KOPT-K1 (cell line): ENCODE measurements around the gene STUB1.
"Not testable (repeated sequence)": the region's sequence is repeated elsewhere in the genome, so short reads cannot be mapped to it uniquely, and the experiment has no call there.

Source experiments
- H3K27ac ChIP-seq: fragments of 200-600 bp; sonication (generic); 2 replicates; pipeline ENCODE4 v1.5.1; 2016; ENCODE audit warnings: antibody characterized with exemption, mild to moderate bottlenecking, low read depth, low read length; ENCODE audit not compliant: poor library complexity, severe bottlenecking
- H3K36me3 ChIP-seq: fragments of 200-600 bp; sonication (generic); 2 replicates; pipeline ENCODE4 v1.5.1; 2017; ENCODE audit warnings: antibody characterized with exemption, mild to moderate bottlenecking, low read length, moderate library complexity; ENCODE audit not compliant: insufficient read depth
- H3K9me3 ChIP-seq: fragments of 200-600 bp; sonication (generic); 2 replicates; pipeline ENCODE4 v1.5.1; 2017; ENCODE audit warnings: antibody characterized with exemption, low read length, mild to moderate bottlenecking; ENCODE audit not compliant: insufficient read depth, poor library complexity, severe bottlenecking

The STUB1 gene

DNA sequence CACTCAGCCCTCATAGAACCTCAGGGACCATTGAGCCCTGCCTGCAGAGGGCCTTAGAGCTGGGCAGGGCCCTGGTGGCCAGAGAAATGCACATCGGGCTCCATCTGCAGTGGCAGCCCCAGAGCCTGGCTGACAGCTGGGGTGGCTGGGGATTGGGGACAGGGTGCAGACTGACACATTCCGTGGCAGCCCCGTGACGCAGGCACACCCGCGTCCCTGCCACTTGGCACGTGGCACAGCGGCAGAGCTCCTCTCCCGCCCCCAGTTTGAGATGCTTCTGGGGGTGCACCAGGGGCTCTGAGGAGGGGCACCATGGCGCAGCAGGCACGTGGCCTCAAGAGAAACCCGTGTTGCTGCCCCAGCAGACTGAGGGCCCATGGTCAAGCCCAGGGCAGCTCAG is 23.2 kb downstream of the STUB1 start:
- H3K36me3 ChIP-seq: no peaks in the 10 kb centered on the region
- no peak overlapping the region for H3K27ac ChIP-seq

DNA sequence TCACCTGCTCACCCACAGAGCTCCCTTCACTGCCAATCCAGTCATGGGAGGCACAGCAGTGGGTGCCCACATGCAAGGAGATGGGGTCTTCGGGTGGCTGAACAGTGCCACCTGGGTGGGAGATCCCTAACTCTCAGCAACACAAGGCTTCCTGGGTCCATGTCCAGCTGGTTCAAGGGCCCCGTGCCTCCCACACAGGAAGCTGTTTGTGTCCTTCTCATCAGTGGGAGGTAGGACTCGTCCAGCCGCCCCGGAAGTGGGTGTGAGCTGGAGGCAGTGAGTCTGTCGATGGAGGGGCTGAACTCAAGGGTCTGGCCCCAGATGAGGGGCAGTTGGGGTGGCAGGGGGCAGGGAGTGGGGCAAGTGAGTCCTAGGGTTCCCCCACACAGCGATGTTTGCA is 23.8 kb downstream of the STUB1 start:
- H3K9me3 ChIP-seq: no peaks in the 10 kb centered on the region
- no peaks in the 10 kb centered on the region for H3K36me3 ChIP-seq
- no peak overlapping the region for H3K27ac ChIP-seq

More for the DNA sequence above, 23.2 kb downstream of the STUB1 start:
- no peaks in the 10 kb centered on the region for H3K9me3 ChIP-seq

DNA sequence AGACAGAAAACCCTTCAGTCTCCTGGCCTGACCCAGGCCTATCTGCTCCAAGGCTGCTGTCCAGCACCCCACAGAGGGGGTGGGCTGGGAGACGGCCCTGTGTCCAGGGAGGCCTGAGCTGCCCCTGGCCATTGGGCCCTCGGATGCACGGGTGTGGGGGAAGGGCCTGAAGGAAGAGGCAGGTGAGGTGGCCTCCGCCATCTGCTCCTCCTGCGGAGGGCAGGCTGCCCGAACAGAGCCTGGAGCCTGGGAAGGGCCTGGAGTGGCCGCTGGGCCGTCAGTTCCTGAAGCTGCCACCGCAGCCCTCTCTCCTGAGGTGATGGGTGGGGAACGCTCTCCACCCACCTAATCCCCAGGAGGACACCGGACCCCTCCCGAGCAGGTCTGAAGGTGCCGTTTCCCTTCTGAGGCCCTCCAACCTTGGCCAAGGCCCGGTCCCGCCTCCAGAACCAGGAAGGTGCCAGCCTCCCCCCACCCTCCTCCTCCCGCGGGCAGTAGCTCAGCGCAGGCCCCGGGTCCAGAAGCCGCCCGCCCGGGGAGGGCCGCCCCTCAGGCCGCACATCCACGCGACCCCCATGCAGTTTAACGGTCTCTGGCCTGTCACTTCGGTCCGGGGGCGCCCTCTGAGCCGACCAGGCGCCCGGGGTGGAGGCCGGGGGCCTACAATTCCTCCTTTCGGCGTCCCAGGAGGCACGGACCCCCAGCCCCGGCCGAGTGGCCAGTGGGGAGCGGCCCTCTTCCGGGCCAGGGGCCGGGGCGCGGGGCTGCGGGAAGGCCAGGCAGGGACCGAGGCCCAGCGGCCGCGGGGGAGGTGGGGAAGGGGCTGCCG is 24.6 kb downstream of the STUB1 start:
- H3K27ac ChIP-seq: no peak overlapping the region
- H3K36me3 ChIP-seq: no peaks in the 10 kb centered on the region
- H3K9me3 ChIP-seq: no peaks in the 10 kb centered on the region

DNA sequence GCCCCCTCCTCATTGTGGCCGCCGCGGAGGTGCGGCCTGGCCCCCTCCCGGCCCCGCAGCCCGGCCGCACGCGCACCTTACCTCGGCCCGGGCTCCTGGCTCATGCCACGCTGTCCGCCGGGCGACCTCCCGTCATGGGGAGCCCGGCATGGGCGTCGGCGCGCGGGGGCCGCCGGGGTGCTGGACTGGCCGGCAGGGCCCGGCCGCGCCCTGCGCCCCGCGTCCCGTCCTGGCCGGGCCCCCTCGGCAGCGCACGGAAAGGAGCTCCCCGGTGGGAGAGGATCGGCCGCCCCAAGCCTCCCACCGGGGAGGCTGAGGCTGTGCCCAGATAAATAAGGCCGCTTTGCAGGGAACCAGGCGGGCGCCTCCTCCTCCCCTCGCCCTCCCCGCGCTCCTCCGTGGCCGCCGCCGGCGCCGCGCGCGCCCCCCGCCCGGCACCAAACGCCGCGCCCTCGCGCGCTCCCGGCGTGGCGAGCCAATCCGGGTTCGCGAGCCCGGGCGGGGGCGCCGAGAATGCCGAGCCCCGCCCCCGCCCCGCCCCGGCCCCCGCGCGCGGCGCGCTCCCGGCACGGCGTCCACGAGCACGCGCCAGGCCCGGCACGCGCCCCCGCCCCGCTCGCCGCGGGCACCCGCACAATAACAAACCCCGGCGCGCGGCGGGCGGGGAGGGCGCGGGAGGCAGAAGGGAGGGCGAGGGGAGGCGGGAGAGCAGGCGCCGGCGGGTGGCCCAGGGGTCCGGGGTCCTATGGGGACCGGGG is 25.4 kb downstream of the STUB1 start, which contains the start of gene FBXL16:
TSS of gene FBXL16 (minus strand) at position 371 of the 758 bp plus-strand sequence. CDS start 8,396 bp downstream, outside the sequence.
- H3K9me3 ChIP-seq: no peaks in the 10 kb centered on the region
- H3K36me3 ChIP-seq: no peaks in the 10 kb centered on the region
- no peak within 1 kb of the TSS for H3K27ac ChIP-seq

DNA sequence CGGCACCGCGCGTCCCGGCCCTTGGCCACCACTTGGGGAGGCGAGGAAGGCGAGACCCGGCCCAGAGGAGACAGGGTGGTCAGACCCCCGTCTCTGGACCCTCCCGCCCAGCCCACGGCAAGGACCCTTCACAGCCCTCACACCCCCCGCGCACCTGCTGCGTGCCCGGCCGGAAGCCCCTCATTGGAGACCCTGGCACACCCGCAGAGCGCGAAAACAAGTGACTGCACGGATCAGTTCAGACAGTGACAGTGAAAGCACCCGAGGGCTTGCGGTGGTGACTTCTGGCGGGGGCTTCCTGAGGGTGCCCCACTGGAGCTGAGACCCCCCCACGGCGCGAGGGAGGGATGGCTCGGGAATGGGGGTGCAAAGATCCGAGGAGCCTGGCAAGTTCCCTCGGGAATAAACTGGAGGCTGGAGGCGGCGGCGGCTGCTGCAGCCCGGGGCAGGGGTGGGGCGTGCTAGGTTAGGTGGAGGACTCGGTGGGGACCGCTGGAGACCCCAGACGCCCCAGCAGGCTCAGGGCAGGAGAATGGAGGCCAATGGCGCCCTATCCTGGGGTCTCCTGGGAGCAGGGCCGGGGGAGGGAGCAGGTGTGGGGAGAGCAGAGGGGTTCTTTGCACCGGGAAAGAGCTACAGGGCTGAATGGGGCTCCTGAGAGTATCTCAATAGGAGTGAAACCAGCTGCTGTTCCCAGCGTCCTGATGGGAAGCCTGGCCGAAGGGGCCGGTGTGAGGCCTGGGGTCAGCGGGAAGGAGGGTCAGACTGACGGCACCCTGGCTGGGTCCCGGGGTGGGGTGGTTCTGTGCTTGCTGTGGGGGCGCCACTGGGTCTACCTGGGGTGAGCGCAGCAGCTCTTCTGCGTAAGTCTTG is 26.2 kb downstream of the STUB1 start:
- Histone ChIP-seq H3K36me3 (no peaks in the 10 kb centered on the region), H3K27ac (no peak overlapping the region), H3K9me3 (no peaks in the 10 kb centered on the region)

DNA sequence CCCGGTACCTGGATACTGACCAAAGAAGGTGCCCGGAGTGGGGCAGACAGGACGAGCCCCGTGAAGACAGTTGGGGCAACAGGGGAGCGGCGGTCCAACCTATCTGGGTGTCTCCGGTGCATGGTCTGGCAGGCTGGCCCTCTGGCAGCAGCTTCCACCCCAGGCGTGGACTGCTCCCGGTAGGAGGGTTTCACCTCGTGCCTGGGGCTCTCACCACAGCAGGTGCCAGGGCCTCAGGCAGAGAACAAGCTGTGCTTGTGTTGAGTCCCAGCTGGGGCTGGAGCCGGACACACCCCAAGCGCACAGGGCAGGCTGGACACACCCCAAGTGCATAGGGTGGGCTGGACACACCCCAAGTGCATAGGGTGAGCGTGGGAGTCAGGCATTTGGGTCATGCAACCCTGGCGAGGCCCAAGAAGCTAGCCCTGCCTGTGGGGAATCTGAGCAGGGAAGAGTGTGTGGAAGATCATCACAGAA is 26.9 kb downstream of the STUB1 start:
- H3K36me3 ChIP-seq: no peaks in the 10 kb centered on the region
- H3K27ac ChIP-seq: no peak overlapping the region
- H3K9me3 ChIP-seq: no peaks in the 10 kb centered on the region

DNA sequence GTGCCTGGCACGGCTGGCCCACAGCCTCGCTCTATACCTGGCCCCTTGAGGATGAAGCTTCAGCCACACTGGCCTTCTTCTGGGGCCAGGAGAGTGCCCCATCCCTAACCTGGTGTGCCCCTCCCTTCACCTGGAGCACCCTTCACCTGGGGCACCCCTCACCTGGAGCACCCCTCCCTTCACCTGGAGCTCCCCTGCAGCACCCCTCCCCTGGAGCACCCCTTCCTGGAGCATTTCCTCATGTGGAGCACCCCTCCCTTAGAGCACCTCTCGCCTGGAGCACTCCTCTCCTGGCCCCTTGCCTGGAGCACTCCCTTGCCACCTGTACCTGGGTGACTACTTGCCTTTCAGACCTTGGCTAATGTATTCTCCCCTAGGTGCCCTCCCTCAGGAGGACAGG is 27.8 kb downstream of the STUB1 start:
- Histone ChIP-seq H3K36me3 (no peaks in the 10 kb centered on the region), H3K27ac (no peak overlapping the region)

DNA sequence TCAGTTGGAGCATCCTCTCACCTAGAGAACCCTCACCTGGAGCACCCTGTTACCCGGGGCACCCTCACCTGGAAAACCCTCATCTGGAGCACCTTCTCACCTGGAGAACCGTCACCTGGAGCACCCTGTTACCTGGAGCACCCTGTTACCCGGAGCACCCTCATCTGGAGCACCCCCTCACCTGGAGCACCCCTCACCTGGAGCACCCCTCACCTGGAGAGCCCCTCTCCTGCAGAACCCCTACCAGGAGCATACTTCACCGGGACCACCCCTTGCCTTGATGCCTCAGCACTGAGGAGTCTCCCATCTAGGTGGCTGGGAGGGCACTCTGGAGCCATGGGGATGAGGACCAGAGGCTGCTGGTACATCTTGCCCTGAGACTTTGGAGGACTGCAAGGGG is 28.7 kb downstream of the STUB1 start:
- no peak overlapping the region for H3K27ac ChIP-seq
- H3K36me3 ChIP-seq: no peaks in the 10 kb centered on the region
- no peaks in the 10 kb centered on the region for H3K9me3 ChIP-seq

More for the DNA sequence above, 27.8 kb downstream of the STUB1 start:
- H3K9me3 ChIP-seq: no peaks in the 10 kb centered on the region

DNA sequence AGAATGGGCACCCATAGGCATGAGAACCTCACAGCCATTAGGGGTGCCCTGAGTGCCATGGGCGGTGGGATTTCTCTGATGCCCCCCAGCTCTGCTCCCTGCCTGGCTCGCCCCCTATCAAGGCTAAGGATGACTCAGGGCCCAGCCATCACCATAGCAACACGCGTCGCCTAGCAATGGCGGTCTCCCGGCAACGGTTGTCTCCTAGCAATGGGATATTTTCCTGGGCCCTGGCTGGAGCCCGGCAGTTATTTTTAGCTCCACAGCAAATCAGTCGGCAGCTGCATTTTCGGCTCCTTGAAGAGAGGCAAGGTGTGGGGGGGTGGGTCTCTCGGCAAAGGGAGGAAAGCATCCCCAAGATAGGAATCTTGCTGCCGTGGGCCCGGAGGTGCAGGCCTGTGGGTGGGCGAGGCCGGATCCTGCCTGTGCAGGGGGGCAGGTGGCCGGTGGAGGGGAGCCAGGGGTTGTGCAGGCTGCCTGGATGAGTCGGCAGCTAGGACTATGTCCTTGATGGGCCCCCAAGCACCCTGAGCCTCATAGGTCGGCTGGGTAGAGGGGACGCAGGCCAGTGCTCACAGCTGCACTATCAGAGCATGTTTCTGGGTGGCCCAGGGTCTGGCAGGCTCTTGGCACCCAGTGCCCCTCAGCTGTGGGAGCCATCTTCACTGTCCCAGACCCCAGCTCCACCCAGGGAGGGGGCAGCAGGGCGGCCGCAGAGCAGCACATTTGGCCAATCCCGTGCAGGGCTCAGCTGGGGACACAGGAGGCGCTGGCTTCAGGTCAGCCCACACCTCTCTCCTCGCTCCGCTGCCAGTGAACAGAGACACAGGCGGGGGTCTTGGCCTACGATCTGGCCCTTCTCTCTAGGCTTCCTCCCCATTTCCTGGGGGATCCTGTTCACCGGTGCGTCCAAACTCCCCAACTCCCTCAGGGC is 29.6 kb downstream of the STUB1 start:
- H3K36me3 ChIP-seq: no peaks in the 10 kb centered on the region
- no peak overlapping the region for H3K27ac ChIP-seq
- no peaks in the 10 kb centered on the region for H3K9me3 ChIP-seq

DNA sequence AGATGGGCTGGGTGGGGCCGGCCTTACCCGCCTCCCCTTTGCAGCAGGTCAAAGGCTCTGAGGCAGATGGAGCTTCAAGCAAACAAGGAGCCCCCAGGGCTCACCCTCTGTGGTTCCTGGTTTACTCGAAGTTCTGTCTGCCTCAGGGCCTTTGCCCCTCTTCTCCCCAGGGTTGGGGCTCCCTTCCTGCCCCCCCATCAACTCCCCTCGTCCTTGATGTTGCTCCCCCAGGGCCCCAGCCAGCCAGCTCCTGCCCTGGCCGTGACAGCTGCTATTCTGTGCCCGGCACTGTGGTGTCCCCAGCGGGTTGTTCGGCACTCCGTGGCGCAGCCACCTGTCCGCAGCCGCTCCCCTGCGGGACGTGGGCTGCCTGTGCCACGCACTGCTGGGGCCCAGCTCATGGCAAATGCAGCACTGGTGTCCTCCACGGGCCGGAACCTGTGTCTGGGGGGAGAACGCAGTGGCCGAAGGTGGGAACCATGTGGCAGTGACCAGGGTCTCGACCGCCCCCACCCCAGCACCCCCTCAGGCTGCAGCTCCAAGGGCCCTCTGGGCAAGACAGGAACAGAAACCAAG is 30.4 kb downstream of the STUB1 start:
- no peak overlapping the region for H3K27ac ChIP-seq
- no peaks in the 10 kb centered on the region for H3K36me3 ChIP-seq
- no peaks in the 10 kb centered on the region for H3K9me3 ChIP-seq

DNA sequence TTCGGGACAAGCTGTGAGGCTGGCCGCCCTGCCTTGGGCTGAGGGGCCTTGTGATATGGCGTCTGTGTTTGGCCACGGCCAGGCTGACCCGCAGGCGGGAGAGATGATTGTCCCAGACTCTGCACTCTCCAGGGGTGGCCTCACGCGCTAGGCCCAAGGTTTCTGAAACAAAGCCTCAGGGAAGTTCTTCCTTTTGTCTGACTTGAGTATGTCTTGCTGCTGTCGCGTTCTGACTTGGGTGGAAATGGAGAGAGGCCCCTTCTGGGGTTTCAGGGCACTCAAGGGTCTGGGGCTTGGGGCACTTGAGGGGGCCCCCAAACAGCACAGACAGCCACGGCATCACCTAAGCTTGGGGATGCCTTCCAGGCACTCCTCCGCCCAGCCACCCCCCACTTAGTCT is 30.9 kb downstream of the STUB1 start:
- H3K27ac ChIP-seq: no peak overlapping the region
- no peaks in the 10 kb centered on the region for H3K36me3 ChIP-seq

DNA sequence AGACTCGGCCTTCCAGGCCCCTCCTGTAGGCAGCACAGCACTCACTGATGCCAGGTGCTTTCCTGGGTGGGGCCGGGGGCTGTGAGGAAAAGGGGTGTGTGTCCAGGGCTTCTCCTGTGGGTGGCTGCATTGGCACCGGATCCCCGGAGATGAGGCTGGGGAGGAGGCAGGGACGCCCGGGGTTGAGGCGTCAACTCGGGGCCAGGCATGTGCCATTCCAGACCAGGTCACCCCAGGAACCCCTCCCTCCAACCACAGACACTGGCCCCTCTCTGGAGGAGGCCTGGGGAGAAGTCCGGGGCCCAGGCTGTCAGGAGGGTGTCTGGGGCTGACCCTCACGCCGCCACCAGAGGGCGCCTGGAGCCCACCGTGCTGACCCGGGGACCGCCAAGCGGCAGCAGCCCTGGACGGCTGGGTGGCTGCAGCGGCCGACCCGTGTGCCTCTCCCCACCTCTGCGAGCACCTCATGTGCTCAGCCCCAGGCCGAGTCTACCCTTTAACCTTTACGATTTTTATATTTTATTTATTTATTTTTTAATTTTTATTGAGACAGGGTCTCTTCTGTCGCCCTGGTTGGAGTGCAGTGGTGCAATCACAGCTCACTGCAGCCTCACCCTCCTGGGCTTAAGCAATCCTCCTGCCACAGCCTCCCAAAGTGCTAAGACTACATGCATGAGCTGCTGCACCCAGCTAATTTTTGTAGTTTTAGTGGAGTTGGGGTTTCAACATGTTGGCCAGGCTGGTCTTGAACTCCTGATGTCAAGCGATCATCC is 31.5 kb downstream of the STUB1 start:
- Histone ChIP-seq H3K27ac (no peak overlapping the region), H3K9me3 (no peaks in the 10 kb centered on the region), H3K36me3 (no peaks in the 10 kb centered on the region)

More for the DNA sequence above, 30.9 kb downstream of the STUB1 start:
- H3K9me3 ChIP-seq: no peaks in the 10 kb centered on the region

DNA sequence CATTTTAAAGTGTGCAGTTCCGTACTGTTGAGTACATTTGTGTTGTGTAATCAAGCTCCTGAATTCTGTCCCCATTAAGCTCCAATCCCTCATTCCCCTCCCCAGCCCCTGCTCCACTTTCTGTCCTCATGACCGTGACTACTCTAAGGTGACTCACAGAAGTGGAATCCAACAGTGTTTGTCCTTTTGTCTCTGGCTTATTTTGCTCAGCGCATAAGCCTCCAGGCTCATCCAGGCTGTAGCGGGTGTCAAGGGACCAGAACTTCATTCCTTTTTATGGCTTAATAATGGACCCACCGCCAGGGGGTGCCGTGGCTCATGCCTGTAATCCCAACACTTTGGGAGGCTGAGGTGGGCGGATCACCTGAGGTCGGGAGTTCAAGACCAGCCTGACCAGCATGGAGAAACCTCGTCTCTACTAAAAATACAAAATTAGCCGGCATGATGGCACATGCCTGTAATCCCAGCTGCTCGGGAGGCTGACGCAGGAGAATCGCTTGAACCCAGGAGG is 32.6 kb downstream of the STUB1 start:
- not testable (repeated sequence) for H3K9me3 ChIP-seq, H3K27ac ChIP-seq, H3K36me3 ChIP-seq
